ENCODE results near the gene ROCK2. TPM values are rescaled to one million over a fixed set of nuclear protein-coding genes. Genes with fewer than 3 reads are reported as not detected.

ROCK2 gene
- total and polyA plus RNA-seq, 2 of the 13 experiments (the other 11 are each of a cell fraction or from before 2014, with no cell fraction given), result 38.1 to 119 TPM

- TF ChIP-seq ZMAT3 (CRISPR knock-in tag; conservative IDR thresholded peaks at IDR 0.05) (peak; percentile 98), ZFP82 (CRISPR knock-in tag; IDR thresholded peaks at IDR 0.05; ENCODE audit: borderline replicate concordance) (peak; percentile 78; the same call in 1 of the 2 replicates), GFI1 (CRISPR knock-in tag; IDR thresholded peaks at IDR 0.05; ENCODE audit: borderline replicate concordance) (peak; percentile 95), NFE2L1 (CRISPR knock-in tag; IDR thresholded peaks at IDR 0.05; ENCODE audit: borderline replicate concordance) (no peak), PREB (CRISPR knock-in tag; IDR thresholded peaks at IDR 0.05) (no peak), CREB1 (IDR thresholded peaks at IDR 0.05) (peak; percentile 67), CREB1 (CRISPR knock-in tag; IDR thresholded peaks at IDR 0.05) (peak; percentile 82), NFAT5 (CRISPR knock-in tag; IDR thresholded peaks at IDR 0.05) (peak; percentile 95), HMG20A (CRISPR knock-in tag; IDR thresholded peaks at IDR 0.05; ENCODE audit: borderline replicate concordance) (peak; percentile 99), REXO4 (CRISPR knock-in tag; IDR thresholded peaks at IDR 0.05; ENCODE audit: borderline replicate concordance) (peak; percentile 73; the same call in 1 of the 2 replicates), ZBTB38 (CRISPR knock-in tag; IDR thresholded peaks at IDR 0.05) (peak; percentile 98), ARID2 (CRISPR knock-in tag; IDR thresholded peaks at IDR 0.05; ENCODE audit: borderline replicate concordance) (peak; percentile 100), FOXA3 (CRISPR knock-in tag; IDR thresholded peaks at IDR 0.05) (peak; percentile 98), ATF3 (CRISPR knock-in tag; IDR thresholded peaks at IDR 0.05) (peak; percentile 100), ZXDC (CRISPR knock-in tag; IDR thresholded peaks at IDR 0.05) (peak; percentile 96; the same call in 1 of the 2 replicates), SALL2 (CRISPR knock-in tag; IDR thresholded peaks at IDR 0.05) (peak; percentile 99), SIN3B (IDR thresholded peaks at IDR 0.05; ENCODE audit: low read length) (no peak), ZNF484 (CRISPR knock-in tag; IDR thresholded peaks at IDR 0.05; ENCODE audit: borderline replicate concordance, low read depth) (no peak), ZNF124 (CRISPR knock-in tag; IDR thresholded peaks at IDR 0.05) (peak; percentile 97), ZNF282 (IDR thresholded peaks at IDR 0.05; ENCODE audit: partially characterized antibody) (no peak)
- TF ChIP-seq, protein P1, sequence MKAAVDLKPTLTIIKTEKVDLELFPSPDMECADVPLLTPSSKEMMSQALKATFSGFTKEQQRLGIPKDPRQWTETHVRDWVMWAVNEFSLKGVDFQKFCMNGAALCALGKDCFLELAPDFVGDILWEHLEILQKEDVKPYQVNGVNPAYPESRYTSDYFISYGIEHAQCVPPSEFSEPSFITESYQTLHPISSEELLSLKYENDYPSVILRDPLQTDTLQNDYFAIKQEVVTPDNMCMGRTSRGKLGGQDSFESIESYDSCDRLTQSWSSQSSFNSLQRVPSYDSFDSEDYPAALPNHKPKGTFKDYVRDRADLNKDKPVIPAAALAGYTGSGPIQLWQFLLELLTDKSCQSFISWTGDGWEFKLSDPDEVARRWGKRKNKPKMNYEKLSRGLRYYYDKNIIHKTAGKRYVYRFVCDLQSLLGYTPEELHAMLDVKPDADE (CRISPR knock-in tag; IDR thresholded peaks at IDR 0.05), result peak; percentile 87; the same call in 1 of the 2 replicates
Observed at GRCh38 chr2:11357428-11357972, 13.1 kb upstream of the ROCK2 start (continued).

Measured in HepG2 (cell line).